IMR-90 (cell line): ENCODE measurements around the gene POMT2. TPM values are rescaled to one million over a fixed set of nuclear protein-coding genes. Genes with fewer than 3 reads are reported as not detected.

Experiments
- ATAC-seq: fragments of 200-7000 bp; cut with Tn5 transposase; 2 replicates; pipeline ENCODE4 v1.9.1; 2020; ENCODE audit warnings: low read depth, mild to moderate bottlenecking, moderate library complexity
- BruUV-seq: library from RNA; stranded (reverse); fragments of 400-500 nt; replicated peaks from 2 replicates; lab custom pipeline; 2021; lab: Mats Ljungman, UMichigan
- CTCF ChIA-PET: fragments of 300-600 bp; formaldehyde crosslinking; extraction: SDS; loops from one replicate; lab custom pipeline; 2021; ENCODE audit warnings: antibody characterized with exemption; lab: Yijun Ruan, JAX
- POLR2A ChIA-PET: fragments of 300-600 bp; sonication (Branson Sonifier 250); formaldehyde crosslinking; loops from one replicate; lab custom pipeline; 2022; ENCODE audit warnings: antibody characterized with exemption; ENCODE audit not compliant: unreplicated experiment; lab: Charles Lee
- DNase-seq: peaks from one replicate; pipeline ENCODE4 v3.0.0; 2013
- H2AFZ ChIP-seq: replicated peaks from 2 replicates; pipeline ENCODE3; 2013; ENCODE audit warnings: low read length, mild to moderate bottlenecking; ENCODE audit not compliant: poor library complexity
- H2AK5ac ChIP-seq: 2 replicates; pipeline ENCODE4 v1.6.1; 2013; ENCODE audit warnings: low read depth, low read length, inconsistent platforms
- H2AK9ac ChIP-seq: replicated peaks from 2 replicates; pipeline ENCODE3; 2013; ENCODE audit warnings: mild to moderate bottlenecking, low read depth, low read length, moderate library complexity; ENCODE audit not compliant: poor library complexity
- H2BK120ac ChIP-seq: 2 replicates; pipeline ENCODE4 v1.6.1; 2013; ENCODE audit warnings: low read depth, low read length, inconsistent platforms
- H2BK15ac ChIP-seq: 3 replicates; pipeline ENCODE4 v1.6.1; 2013; ENCODE audit warnings: low read depth, low read length, inconsistent platforms
- H2BK20ac ChIP-seq: 2 replicates; pipeline ENCODE4 v1.6.1; 2013; ENCODE audit warnings: low read depth, mild to moderate bottlenecking, inconsistent platforms, low read length, moderate library complexity
- H2BK5ac ChIP-seq: 2 replicates; pipeline ENCODE4 v1.6.1; 2013; ENCODE audit warnings: mild to moderate bottlenecking, low read depth, low read length, inconsistent platforms; ENCODE audit not compliant: poor library complexity, severe bottlenecking
- H3K14ac ChIP-seq: replicated peaks from 2 replicates; pipeline ENCODE4 v1.6.1; 2013; ENCODE audit warnings: low read depth, low read length, inconsistent platforms
- H3K18ac ChIP-seq: 2 replicates; pipeline ENCODE4 v1.6.1; 2013; ENCODE audit warnings: low read depth, low read length, control low read depth
- H3K23ac ChIP-seq: 2 replicates; pipeline ENCODE4 v1.6.1; 2013; ENCODE audit warnings: low read depth, low read length, inconsistent platforms
- H3K27ac ChIP-seq: 2 replicates; pipeline ENCODE4 v1.5.1; 2013; ENCODE audit warnings: mild to moderate bottlenecking, control low read depth, low read length; ENCODE audit not compliant: insufficient read depth
- H3K27me3 ChIP-seq: 2 replicates; pipeline ENCODE4 v1.6.1; 2013; ENCODE audit warnings: low read length; ENCODE audit not compliant: control insufficient read depth, insufficient read depth
- H3K36me3 ChIP-seq: 2 replicates; pipeline ENCODE4 v1.6.1; 2013; ENCODE audit warnings: low read length, mixed read lengths; ENCODE audit not compliant: control insufficient read depth, insufficient read depth
- H3K4ac ChIP-seq: 2 replicates; pipeline ENCODE4 v1.6.1; 2013; ENCODE audit warnings: low read depth, low read length, inconsistent platforms
- H3K4me1 ChIP-seq: 2 replicates; pipeline ENCODE4 v1.6.1; 2013; ENCODE audit warnings: low read length, mixed read lengths; ENCODE audit not compliant: control insufficient read depth, insufficient read depth
- H3K4me2 ChIP-seq: 2 replicates; pipeline ENCODE4 v1.6.1; 2013; ENCODE audit warnings: low read depth, mild to moderate bottlenecking, control low read depth, low read length, moderate library complexity
- H3K4me3 ChIP-seq: 2 replicates; pipeline ENCODE4 v1.5.1; 2013; ENCODE audit warnings: low read depth, mild to moderate bottlenecking, control low read depth, low read length, moderate library complexity; ENCODE audit not compliant: insufficient read depth
- H3K56ac ChIP-seq: 2 replicates; pipeline ENCODE4 v1.6.1; 2013; ENCODE audit warnings: low read length, inconsistent platforms; ENCODE audit not compliant: insufficient read depth; ENCODE audit errors: extremely low read depth
- H3K79me1 ChIP-seq, 2 experiments: 2 replicates each; pipeline ENCODE4 v1.6.1; 2013; ENCODE audit warnings: low read length in 2 of 2, inconsistent platforms in 1 of 2, low read depth in 1 of 2
- H3K9ac ChIP-seq: 2 replicates; pipeline ENCODE4 v1.6.1; 2013; ENCODE audit warnings: low read depth, low read length, control low read depth
- H3K9me1 ChIP-seq: 2 replicates; pipeline ENCODE4 v1.6.1; 2013; ENCODE audit warnings: low read length, inconsistent platforms; ENCODE audit not compliant: insufficient read depth
- H3K9me3 ChIP-seq: 2 replicates; pipeline ENCODE4 v1.6.1; 2013; ENCODE audit warnings: low read length; ENCODE audit not compliant: control insufficient read depth, insufficient read depth
- H4K20me1 ChIP-seq: 2 replicates; pipeline ENCODE4 v1.6.1; 2013; ENCODE audit warnings: low read length, inconsistent platforms; ENCODE audit not compliant: insufficient read depth
- H4K5ac ChIP-seq: 2 replicates; pipeline ENCODE4 v1.6.1; 2013; ENCODE audit warnings: mild to moderate bottlenecking, low read depth, low read length, control low read depth
- H4K8ac ChIP-seq, 2 experiments: 2 replicates each; pipeline ENCODE4 v1.6.1; 2013; ENCODE audit warnings: low read depth in 2 of 2, low read length in 2 of 2, control low read depth in 1 of 2, inconsistent platforms in 1 of 2
- H4K91ac ChIP-seq: 2 replicates; pipeline ENCODE4 v1.6.1; 2013; ENCODE audit warnings: low read depth, low read length, inconsistent platforms; ENCODE audit not compliant: insufficient read depth
- RAD21 ChIP-seq: IDR thresholded peaks from 2 replicates; pipeline ENCODE4 v1.6.1; 2012; ENCODE audit warnings: low read length, improper control_type of control experiment
- SMC3 ChIP-seq: fragments of 150-350 bp; IDR thresholded peaks from 2 replicates; pipeline ENCODE4 v1.6.1; 2016; ENCODE audit warnings: low read depth, mild to moderate bottlenecking, antibody characterized with exemption, low read length, moderate library complexity
- WGBS, 2 experiments: methylation state at CpG; one replicate each; pipeline versions ENCODE4 v1.1.5 to v1.1.7; 2013; ENCODE audit warnings: missing lambda C conversion rate in 2 of 2; ENCODE audit not compliant: insufficient read length in 1 of 2; ENCODE audit errors: extremely low coverage in 2 of 2; 5-methylcytosine and 5-hydroxymethylcytosine counted together
- dilution Hi-C: fragments of 300-500 bp; cut with HindIII; formaldehyde crosslinking; loops from one replicate; pipeline ENCODE4 v1.14.3; 2018; ENCODE audit warnings: low sequenced_read_pairs; ENCODE audit not compliant: unreplicated experiment
- in situ Hi-C: fragments of 300-500 bp; cut with MboI; formaldehyde crosslinking; loops from 3 replicates; pipeline ENCODE4 v1.14.3; 2019; ENCODE audit warnings: low sequenced_read_pairs, inconsistent platforms, mixed read lengths
- intact Hi-C: fragments of 100-400 bp; cut with micrococcal nuclease; formaldehyde crosslinking; loops from 2 replicates; pipeline ENCODE4 v1.10.0; 2022
- polyA plus RNA-seq, 3 experiments: library from polyadenylated mRNA; depleted of rRNA; stranded (reverse); fragments of >200 nt; gene quantifications; 2 replicates each; pipeline ENCODE4 v1.2.3, GENCODE V29; 2012; ENCODE audit warnings: low replicate concordance in 1 of 3
- total RNA-seq: library from RNA; depleted of rRNA; stranded (reverse); fragments of >200 nt; gene quantifications from 2 replicates; pipeline ENCODE4 v1.2.3, GENCODE V29; 2012

Gene POMT2
- total and polyA plus RNA-seq, 2 of the 4 experiments (the other 2 are of a cell fraction) = 6.5 to 13.0 TPM

GRCh38 chr14:77225892-77226557, 94.7 kb downstream of the POMT2 start:
- H3K4ac ChIP-seq = no peak overlapping the region
- no peaks in the 10 kb centered on the region for H3K9me3 ChIP-seq
- H4K91ac ChIP-seq = no peak overlapping the region
- intact Hi-C loops = no loop called here
- ChIA-PET CTCF (no interaction called here), POLR2A (no interaction called here)
- no peaks in the 10 kb centered on the region for H3K9me1 ChIP-seq
- H2BK5ac ChIP-seq = no peak overlapping the region
- H3K27me3 ChIP-seq = peaks cover 8% of the 10 kb centered on the region; the same call in 1 of the 2 replicates
- no peak overlapping the region for H3K56ac ChIP-seq
- dilution Hi-C loops = no loop called here
- in situ Hi-C loops = no loop called here
- no peak overlapping the region for H4K5ac ChIP-seq
- WGBS, 2 experiments = 80% methylated on average over 5 of the region's 14 CpGs; no CpG with 5 or more reads in 1 of the 2 experiments
- no peak overlapping the region for H3K27ac ChIP-seq
- no peak overlapping the region for H3K4me3 ChIP-seq
- H2AFZ ChIP-seq = no peak overlapping the region
- ATAC-seq = no peak
- H2BK20ac ChIP-seq = no peak overlapping the region
- H2AK5ac ChIP-seq = no peak overlapping the region
- H3K23ac ChIP-seq = no peak overlapping the region
- no peak overlapping the region for H3K18ac ChIP-seq
- TF ChIP-seq SMC3 (no peak), RAD21 (no peak)
- no peaks in the 10 kb centered on the region for H3K4me1 ChIP-seq
- H2BK120ac ChIP-seq = no peak overlapping the region
- no peak overlapping the region for H2AK9ac ChIP-seq
- no peak overlapping the region for H4K8ac ChIP-seq
- no TSS peak for BruUV-seq
- H3K14ac ChIP-seq = no peak overlapping the region
- H2BK15ac ChIP-seq = no peak overlapping the region
- no peak overlapping the region for H3K9ac ChIP-seq
- H3K36me3 ChIP-seq = no peaks in the 10 kb centered on the region
- H3K4me2 ChIP-seq = no peak overlapping the region
- no peaks in the 10 kb centered on the region for H3K79me1 ChIP-seq
- no peak for DNase-seq
- H4K20me1 ChIP-seq = no peaks in the 10 kb centered on the region
